ENCODE data around the gene PAX7. TPM values are rescaled to one million over a fixed set of nuclear protein-coding genes. Genes with fewer than 3 reads are reported as not detected.

PAX7 gene
- total RNA-seq, 1 donor from 2014 or later: not detected

DNA sequence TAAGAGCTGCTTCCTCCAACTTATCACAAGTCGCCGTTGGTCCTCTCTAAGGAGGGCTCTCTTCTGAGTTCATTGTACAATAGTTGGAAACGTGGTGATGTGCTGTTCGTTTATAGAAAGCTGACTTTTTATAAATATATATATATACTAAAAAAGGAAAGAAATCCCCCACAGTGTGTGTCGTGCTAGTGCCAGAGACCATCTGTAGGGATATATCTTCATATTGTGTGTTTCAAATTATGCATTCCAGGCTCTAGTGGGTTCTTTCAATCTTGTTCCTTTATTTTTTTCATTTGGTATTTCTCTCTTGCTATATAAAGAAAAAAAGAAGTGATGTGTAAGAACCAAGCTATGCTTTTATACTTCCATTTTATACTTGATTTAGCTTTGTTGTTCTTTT, 117.0 kb downstream of the PAX7 start:
- Histone ChIP-seq H3K4me3 (no peak overlapping the region), H3K36me3 (no peaks in the 10 kb centered on the region), H3K4me1 (no peaks in the 10 kb centered on the region), H3K27me3 (peaks cover 21% of the 10 kb centered on the region), H3K9me3 (no peaks in the 10 kb centered on the region), H3K27ac (no peak overlapping the region)
- TF ChIP-seq, protein P1, sequence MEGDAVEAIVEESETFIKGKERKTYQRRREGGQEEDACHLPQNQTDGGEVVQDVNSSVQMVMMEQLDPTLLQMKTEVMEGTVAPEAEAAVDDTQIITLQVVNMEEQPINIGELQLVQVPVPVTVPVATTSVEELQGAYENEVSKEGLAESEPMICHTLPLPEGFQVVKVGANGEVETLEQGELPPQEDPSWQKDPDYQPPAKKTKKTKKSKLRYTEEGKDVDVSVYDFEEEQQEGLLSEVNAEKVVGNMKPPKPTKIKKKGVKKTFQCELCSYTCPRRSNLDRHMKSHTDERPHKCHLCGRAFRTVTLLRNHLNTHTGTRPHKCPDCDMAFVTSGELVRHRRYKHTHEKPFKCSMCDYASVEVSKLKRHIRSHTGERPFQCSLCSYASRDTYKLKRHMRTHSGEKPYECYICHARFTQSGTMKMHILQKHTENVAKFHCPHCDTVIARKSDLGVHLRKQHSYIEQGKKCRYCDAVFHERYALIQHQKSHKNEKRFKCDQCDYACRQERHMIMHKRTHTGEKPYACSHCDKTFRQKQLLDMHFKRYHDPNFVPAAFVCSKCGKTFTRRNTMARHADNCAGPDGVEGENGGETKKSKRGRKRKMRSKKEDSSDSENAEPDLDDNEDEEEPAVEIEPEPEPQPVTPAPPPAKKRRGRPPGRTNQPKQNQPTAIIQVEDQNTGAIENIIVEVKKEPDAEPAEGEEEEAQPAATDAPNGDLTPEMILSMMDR (IDR thresholded peaks at IDR 0.05): no peak
- no peak for ATAC-seq
- DNase-seq: no peak
- intact Hi-C loops (cut with DNase I): no loop called here

DNA sequence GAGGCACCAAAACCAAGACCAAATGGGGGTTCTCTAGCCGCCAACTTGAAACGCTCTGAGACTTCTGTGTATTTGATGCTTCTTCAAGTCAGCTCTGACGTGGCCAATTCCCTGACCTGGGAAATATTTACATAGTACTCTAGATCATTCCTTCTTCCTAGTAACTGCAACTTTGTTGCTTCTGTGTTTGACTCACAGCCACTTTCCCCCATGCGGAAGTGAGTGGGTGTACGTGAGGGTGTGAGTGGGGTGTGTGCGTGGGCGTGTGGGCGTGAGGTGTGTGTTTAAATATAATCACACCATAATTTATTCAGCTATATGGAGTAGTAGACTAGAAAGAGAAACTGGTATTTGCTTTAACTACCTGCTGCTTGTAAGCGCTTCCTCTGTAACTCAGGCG, 117.8 kb downstream of the PAX7 start:
- no peaks in the 10 kb centered on the region for H3K36me3 ChIP-seq
- TF ChIP-seq, protein P1 (IDR thresholded peaks at IDR 0.05): no peak
- H3K4me3 ChIP-seq: no peak overlapping the region
- H3K27me3 ChIP-seq: peaks cover 23% of the 10 kb centered on the region
- no peak overlapping the region for H3K27ac ChIP-seq
- DNase-seq (peak; percentile 50), ATAC-seq (peak; percentile 42)
- H3K9me3 ChIP-seq: no peaks in the 10 kb centered on the region
- intact Hi-C loops (cut with DNase I): no loop called here
- H3K4me1 ChIP-seq: no peaks in the 10 kb centered on the region

DNA sequence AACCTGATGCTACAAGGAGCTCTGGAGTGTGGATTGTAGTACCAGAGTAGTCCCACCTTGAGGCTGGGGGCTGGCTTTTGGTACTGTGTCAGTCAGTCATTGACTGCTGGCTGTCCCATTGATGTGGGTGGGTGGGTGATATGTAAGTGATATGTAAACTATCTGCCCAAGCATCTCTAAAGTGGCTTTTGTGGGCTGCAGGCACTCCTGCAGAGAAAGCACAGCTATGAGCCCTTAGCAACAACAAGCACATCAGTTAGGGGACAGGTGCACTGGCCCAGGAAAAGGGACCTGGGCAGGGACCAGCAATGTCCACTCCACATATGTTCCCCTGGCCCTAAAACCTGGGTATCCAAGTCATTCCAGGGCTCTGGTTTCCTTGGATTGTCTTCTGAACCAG, 118.9 kb downstream of the PAX7 start:
- H3K9me3 ChIP-seq: no peaks in the 10 kb centered on the region
- no peak overlapping the region for H3K27ac ChIP-seq
- ATAC-seq: no peak
- intact Hi-C loops (cut with DNase I): no loop called here
- DNase-seq: no peak
- peaks cover 25% of the 10 kb centered on the region for H3K27me3 ChIP-seq
- no peaks in the 10 kb centered on the region for H3K36me3 ChIP-seq
- H3K4me3 ChIP-seq: no peak overlapping the region
- TF ChIP-seq, protein P1 (IDR thresholded peaks at IDR 0.05): no peak
- H3K4me1 ChIP-seq: no peaks in the 10 kb centered on the region

DNA sequence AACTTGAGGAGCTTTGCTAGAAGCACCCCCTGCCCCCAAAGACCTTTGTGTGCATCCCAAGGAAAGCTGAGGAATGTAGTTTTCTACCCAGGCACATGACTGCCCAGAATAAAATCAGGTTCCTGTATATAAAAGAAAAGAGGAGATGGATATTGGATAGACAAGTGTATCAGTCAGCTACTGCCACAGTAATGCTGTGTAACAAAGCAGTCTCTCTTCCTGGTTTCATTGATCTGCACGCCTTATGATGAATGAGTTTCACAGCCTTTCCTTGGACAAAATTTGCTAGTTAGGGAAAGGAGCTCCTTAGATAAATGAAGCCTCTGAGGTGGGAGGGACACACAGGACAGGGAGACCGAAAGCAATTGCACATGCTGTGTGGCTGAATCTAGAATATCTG, 120.0 kb downstream of the PAX7 start:
- Histone ChIP-seq H3K27me3 (peaks cover 25% of the 10 kb centered on the region), H3K4me1 (no peaks in the 10 kb centered on the region), H3K36me3 (no peaks in the 10 kb centered on the region), H3K4me3 (no peak overlapping the region), H3K9me3 (no peaks in the 10 kb centered on the region), H3K27ac (no peak overlapping the region)
- intact Hi-C loops (cut with DNase I): no loop called here
- no peak for DNase-seq
- ATAC-seq: no peak
- TF ChIP-seq, protein P1 (IDR thresholded peaks at IDR 0.05): no peak

DNA sequence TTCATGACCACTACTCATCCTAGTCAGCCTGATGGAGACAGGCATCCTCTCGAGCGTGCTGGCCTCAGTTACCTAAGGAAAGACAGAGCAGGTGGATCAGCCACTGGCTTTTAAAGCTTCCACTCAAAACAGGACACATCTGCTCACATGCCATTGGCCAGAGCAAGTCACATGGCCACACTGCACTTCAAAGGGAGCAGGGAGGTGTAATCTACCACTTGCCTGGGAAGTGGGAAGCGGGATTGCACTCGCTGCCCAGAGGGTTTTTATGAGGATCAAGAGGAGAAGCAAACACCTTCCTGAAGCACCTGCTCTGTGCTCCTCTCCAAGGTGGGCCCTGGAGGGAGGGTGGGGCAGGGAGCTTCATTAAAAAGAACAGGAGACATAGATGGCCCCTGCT, 120.8 kb downstream of the PAX7 start:
- Histone ChIP-seq H3K27ac (no peak overlapping the region), H3K36me3 (no peaks in the 10 kb centered on the region), H3K4me1 (no peaks in the 10 kb centered on the region), H3K9me3 (no peaks in the 10 kb centered on the region), H3K4me3 (no peak overlapping the region), H3K27me3 (peaks cover 23% of the 10 kb centered on the region)
- peak; percentile 32 for DNase-seq
- intact Hi-C loops (cut with DNase I): no loop called here
- ATAC-seq: no peak
- TF ChIP-seq, protein P1 (IDR thresholded peaks at IDR 0.05): no peak

DNA sequence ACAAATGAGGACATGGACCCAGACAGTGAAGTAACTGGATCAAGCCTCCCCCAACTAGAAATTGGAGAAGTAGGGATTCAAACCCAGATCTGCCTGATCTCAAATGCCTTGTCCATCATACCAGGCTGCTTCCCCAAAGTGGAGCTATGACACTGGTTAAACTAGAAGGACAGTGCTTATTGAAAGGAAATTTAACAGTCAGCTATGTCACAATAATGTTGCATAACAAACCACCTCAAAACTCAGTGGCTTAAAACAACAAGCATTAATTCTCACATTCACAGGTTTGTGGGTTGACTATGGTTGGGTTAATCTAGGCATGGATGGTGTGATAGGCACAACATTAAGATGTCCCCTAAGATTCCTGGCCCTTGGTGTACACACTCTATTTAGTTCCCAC, 121.8 kb downstream of the PAX7 start:
- H3K4me3 ChIP-seq: no peak overlapping the region

More for the DNA sequence above, 121.8 kb downstream of the PAX7 start:
- no peaks in the 10 kb centered on the region for H3K9me3 ChIP-seq
- TF ChIP-seq, protein P1 (IDR thresholded peaks at IDR 0.05): no peak
- intact Hi-C loops (cut with DNase I): no loop called here
- DNase-seq (no peak), ATAC-seq (no peak)
- no peaks in the 10 kb centered on the region for H3K4me1 ChIP-seq
- no peaks in the 10 kb centered on the region for H3K36me3 ChIP-seq
- H3K27me3 ChIP-seq: peaks cover 22% of the 10 kb centered on the region
- no peak overlapping the region for H3K27ac ChIP-seq
